Subcutaneous adipose tissue (tissue), 4 donors: ENCODE measurements around the gene REXO5. TPM values are rescaled to one million over a fixed set of nuclear protein-coding genes. Genes with fewer than 3 reads are reported as not detected.

Experiments used
- total RNA-seq, 4 donors: library from RNA; depleted of rRNA; stranded (reverse); fragments of >200 nt; gene quantifications; one replicate each; pipeline ENCODE4 v1.1.0, GENCODE V29; 2016
- TF ChIP-seq, protein P1 (sequence below): fragments of 450-650 bp; IDR thresholded peaks from one replicate; pipeline ENCODE4 v1.5.1; 2016; ENCODE audit warnings: low read depth, mild to moderate bottlenecking, control low read depth, antibody characterized with exemption, moderate library complexity

REXO5 gene
- total RNA-seq, 4 donors from 2014 or later: 3.6 to 6.5 (median 5.3) TPM

DNA sequence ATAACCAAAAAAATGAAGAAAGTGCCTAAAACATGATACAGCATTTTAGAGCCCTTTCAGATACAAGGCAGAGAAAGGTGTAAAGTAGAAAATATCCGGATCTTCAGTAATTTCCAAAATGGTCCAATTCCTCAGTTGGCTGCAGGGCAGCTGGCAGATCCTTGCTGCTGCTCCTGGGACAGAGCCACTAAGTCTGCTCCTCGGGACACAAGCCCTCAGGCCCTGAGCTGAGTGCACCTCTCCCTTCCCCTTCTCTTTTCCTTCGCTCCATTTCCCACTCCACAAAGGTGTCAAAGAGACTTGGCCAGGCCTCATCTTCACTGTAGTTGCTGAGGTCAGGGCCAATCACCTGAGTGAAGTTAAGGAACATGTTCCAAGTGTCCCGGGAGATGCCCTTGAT, 53.4 kb downstream of the REXO5 start:
- TF ChIP-seq, protein P1, sequence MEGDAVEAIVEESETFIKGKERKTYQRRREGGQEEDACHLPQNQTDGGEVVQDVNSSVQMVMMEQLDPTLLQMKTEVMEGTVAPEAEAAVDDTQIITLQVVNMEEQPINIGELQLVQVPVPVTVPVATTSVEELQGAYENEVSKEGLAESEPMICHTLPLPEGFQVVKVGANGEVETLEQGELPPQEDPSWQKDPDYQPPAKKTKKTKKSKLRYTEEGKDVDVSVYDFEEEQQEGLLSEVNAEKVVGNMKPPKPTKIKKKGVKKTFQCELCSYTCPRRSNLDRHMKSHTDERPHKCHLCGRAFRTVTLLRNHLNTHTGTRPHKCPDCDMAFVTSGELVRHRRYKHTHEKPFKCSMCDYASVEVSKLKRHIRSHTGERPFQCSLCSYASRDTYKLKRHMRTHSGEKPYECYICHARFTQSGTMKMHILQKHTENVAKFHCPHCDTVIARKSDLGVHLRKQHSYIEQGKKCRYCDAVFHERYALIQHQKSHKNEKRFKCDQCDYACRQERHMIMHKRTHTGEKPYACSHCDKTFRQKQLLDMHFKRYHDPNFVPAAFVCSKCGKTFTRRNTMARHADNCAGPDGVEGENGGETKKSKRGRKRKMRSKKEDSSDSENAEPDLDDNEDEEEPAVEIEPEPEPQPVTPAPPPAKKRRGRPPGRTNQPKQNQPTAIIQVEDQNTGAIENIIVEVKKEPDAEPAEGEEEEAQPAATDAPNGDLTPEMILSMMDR: no peak

DNA sequence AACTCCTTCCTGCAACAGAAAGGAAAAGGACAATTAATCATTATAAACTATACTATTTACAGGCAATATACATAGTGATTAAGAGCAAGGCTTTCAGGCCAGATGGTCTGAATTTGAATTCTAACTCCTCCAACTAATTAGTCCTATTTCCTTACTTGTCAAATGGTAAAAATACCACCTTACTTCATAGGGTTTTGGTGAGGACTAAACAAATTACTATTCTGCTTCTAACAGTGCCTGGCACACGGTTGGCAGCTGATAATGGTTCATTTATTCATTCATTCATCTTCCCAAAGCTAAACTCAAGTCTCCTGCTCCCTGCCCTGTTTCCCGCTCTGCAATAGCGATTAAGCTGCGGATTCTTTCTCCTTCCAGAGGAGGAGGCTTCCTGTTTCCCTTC, 54.0 kb downstream of the REXO5 start:
- TF ChIP-seq, protein P1: no peak

DNA sequence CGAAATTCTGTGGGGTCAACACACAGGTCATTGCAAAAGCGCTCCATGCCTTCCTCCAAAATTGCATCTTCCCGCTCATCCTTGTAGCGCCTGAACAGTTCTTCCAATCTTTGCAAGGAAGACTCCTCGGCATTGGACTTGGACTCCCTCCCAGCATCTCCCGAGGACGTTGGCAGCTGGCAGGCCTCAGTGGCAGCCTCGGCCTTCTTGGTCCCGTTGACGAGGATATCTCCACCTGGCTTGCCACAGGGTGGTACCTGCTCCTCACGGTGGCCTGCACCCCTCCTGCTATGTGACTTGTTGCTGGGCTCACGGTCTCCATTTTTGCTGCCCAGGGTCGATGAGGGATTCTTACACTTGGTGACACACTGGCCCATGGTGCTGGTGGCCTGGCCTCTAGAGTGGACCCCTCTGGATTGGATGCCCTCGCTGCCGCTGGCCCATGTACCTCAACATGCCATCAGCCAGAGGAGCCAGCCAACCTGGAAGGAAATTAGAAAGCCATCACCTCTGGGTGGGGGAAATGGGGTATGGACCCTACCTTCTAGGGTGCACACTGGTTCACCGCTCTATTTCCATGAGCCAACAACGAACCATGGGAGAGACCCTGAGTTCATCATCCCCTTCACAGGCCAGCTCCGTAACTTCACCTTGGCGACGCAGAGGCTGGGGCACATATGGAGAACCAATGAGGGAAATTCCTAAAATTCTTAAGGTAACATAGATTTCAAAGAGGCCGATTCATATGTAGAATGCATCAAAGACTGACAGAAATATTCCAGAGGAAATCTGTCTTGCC, 56.0 kb downstream of the REXO5 start:
- TF ChIP-seq, protein P1: no peak

DNA sequence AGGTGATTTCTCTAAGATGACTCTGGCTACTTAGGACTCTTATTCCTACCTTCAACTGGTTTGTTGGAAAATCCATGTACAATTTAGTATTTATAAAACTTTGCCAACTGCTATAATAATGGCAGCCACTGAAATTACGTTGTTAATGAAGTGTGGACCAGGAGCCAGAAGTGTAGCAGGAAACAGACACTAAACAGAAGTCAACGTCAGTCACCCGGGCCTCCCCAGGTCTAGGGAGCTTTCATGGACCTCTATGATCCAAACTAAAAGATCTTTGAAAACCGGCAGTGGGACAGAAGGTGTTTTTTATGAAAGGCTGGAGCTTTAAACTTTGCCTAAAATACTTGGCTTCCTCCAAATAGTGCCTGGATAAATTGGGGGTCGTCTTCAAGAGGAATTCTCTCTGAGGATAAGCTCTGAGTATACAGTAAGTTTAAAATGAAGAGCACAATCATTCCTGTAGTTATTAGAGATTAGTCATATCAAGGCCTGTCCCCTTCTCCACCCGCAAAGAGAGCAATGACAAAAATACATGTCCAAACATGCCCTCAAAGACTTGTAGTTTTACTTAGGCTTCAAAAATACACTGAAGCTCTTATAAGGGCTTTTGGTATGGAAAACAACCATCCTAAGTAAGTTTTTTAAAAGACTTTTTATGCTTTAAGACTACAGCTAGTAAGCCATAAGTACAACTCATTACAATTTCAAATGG, 59.2 kb downstream of the REXO5 start:
- TF ChIP-seq, protein P1: no peak

DNA sequence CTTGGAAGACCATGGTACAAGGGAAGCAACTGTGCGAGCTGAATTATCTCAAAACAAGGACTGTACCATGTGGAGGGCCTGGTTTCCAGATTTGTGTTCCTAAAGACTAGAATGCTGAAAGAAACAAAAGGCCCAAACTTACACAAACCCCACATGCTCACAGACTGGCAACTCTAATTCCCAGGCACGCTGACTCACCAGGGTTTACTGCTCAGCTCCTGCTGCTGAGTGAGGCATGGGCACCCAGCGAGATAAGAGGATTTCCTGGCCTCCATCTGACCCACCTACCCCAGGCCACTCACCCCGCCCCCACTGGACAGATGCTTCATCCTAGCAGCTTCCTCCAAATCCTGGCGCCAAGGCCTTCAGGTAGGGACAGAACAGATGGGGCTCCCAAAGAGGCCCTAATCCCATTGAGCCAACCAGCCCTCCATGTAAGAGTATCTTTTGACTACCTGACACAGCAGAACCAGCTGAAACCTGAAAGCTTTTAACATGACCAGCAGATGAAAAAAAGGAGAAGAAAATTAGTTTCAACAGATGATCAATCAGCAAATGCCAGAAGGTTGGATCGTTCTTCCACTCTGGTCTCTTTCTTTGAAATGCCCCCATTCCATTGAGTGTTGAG, 59.9 kb downstream of the REXO5 start:
- TF ChIP-seq, protein P1: no peak

DNA sequence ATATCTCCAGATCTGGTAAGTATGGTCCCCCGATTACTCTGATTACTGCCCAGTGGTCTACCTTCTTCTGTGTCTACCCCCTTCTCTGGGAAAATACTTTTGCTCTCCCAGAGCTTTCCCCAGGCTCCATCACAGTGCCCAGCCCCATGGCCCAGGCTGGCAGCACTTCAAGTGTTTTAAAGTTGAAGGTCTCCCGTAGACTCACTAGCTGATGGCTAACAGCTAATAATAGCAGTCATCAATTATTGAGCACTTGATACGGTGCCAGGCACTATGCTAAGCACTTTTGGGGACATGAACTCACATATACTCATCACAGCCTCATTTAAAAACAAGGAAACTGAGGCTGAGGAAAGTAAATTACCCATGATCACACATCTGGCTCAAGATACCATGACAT, 60.5 kb downstream of the REXO5 start:
- TF ChIP-seq, protein P1: no peak

DNA sequence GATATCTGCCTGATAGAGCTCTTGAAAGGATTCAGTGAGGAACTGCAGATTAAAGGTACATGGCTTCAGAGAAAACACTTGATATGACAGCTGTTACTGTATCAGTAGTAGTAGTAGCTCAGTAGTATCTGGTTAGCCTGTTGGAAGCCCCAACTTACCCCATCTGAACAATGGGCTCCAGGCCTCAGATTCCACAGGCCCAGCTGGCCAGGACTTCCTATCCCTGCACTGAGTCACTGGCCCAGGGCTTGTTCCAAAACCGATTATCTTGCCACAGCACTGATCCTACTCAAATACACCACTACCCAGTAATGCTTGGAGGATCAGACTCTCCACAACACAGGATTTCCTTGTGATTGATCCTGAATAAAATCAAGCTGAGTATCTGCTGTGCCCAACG, 61.3 kb downstream of the REXO5 start:
- TF ChIP-seq, protein P1: no peak
